Activated CD4-positive, alpha-beta T cell treated with anti-CD3 and anti-CD28 coated beads, Interleukin-2, amount 50 U/mL, for 16 hours (primary cell): Measurements from ENCODE around the gene SSTR3.
"Not testable (repeated sequence)": the region's sequence is repeated elsewhere in the genome, so short reads cannot be mapped to it uniquely, and the experiment has no call there.

ENCODE experiments used
- DNase-seq: peaks from one replicate; pipeline ENCODE4 v3.0.0-alpha.2; 2020

SSTR3 gene

GRCh38 chr22:37209140-37209845 lies 3.0 kb downstream of the SSTR3 start:
- no peak for DNase-seq

- DNase-seq: no peak
Measured at GRCh38 chr22:37208401-37209139, 3.7 kb downstream of the SSTR3 start.

DNA sequence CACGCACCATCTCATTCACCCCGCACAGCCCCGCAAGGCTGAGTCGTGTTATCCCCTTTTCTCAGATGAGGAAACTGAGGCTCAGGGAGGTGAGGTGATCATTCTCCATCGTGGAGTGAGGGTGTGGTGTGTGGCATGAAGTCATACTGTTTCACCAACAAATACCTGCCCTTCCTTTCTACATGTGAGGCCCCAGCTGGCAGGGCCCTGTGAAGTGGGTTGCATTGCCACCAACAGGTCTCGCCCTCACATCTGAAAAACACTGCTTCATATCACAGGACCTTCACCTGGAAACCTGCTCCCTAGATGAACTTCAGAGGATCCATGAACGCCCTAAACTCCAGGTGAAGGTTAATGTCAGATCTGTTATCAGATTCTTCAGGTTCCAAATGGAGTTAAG lies 4.3 kb downstream of the SSTR3 start:
- DNase-seq: no peak

GRCh38 chr22:37206841-37207821 lies 5.1 kb downstream of the SSTR3 start:
- no peak for DNase-seq

DNA sequence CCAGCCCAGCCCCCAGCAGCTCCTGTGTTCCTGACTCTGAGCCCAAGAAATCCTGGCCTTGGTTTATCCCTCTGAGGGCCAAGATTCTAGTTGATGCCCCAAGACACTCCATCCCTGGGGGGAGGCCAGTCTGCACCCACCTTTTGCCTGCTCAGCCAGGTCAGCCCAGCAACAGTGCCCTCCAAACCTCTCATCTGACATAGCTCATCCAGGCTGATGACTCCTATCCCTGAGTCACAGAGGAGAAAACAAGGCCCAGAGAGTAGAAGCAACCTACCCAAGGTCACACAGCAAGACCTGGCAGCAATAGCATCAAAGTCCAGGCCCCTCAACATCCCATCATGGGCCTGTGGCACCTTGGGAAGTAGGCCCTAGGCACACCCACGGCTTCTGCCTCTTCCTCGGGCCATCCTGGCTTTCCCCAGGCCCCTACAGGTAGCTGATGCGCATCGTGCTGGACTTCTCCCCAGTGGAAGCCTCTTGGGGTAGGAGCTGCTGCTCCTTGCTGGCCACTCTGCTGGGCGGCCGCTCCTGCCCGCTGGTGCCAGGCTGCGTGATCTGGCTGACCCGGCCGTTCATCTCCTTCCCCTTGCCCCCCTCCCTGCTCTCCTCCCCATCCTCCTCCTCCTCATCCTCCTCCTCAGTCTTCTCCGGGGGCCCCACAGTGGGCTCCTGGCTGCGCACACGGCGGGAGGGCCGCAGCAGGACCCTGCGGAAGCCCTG lies 6.0 kb downstream of the SSTR3 start:
- DNase-seq: no peak

DNA sequence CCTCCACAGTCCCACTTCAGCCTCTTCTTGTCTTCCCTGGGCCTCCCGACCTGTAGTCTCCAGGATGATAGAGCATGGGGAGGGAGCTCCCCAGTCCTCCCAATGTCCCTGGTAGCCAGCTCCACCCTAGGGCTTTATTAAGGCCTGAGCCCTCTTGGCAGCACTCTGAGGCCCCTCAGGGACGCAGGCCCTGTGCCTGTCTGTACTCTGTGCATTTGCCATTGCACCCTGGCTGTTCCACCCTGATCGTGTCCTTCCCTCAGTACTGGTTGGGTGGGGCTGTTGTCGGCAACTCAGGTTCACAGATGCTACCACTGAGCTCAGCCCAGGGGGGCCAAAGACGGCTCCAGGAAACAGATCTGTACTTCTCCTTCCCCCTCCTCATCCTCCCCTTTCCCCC lies 7.2 kb downstream of the SSTR3 start:
- DNase-seq: no peak

- DNase-seq: no peak
Measured at GRCh38 chr22:37204045-37204655, 8.1 kb downstream of the SSTR3 start.

- DNase-seq: no peak
Measured at GRCh38 chr22:37203354-37204044, 8.8 kb downstream of the SSTR3 start.

- no peak for DNase-seq
Measured at GRCh38 chr22:37202716-37203115, 9.6 kb downstream of the SSTR3 start.

DNA sequence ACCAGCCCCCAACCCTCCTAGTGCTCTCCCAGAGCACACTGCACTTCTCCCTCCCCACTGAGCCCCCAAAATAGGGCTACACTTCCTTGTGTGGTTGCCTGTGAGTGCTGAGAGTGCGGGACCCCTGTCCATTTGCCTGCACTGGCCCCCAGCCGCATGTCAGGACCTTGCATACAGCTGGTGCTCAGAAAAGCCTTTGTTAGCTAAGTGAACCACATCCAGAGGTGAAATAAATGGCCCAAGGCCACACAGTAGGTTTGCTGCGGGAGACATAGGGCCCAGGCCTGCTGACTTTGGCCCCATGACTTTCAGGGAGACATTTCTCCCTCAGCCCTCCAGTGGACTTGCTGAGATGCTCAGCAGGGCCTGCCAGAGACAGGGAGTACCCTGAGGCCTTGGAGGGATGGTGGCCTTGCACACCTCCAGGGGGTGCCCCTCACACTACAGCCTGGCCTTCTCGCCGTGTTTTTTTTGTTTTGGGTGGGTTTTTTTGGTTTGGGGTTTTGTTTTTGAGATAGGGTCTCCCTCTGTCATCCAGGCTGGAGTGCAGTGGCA lies 10.2 kb downstream of the SSTR3 start:
- no peak for DNase-seq

- DNase-seq: not testable (repeated sequence)
Measured at GRCh38 chr22:37201443-37201820, 10.8 kb downstream of the SSTR3 start.

- no peak for DNase-seq
Measured at GRCh38 chr22:37199760-37200108, 12.5 kb downstream of the SSTR3 start.

DNA sequence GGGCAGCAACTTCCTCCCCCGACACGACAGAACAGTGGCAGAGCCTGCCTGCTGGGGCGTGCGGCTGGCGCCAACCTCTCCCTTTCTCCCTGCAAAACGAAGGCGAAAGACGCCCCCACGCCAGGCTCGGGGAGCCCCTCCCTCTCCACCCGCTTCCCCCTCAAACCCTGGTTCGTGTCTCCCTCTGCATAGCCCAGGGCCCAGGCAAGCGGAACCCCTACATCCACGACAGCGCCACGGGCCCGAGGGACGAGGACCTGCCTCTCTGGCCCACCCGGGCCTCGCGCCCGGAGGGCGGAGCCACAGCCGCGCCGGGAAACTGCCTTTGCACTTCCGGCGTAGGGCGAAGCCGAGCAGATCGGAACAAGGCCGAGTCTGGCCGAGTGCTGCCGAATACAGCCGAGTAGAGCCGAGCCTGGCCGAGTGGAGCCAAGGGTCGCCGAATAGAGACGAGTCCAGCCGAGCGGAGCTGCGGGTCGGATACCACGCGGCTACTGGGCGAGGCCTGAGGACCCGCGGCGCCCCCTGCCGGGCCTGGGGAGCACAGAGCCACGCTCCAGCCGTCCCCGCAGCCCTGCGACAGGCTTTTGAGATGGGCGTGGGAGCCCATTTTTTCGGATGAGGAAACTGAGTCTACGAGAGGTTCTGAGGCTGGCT lies 13.0 kb downstream of the SSTR3 start:
- DNase-seq: peak; percentile 100

GRCh38 chr22:37198258-37199102 lies 13.8 kb downstream of the SSTR3 start:
- DNase-seq: peak; percentile 91

DNA sequence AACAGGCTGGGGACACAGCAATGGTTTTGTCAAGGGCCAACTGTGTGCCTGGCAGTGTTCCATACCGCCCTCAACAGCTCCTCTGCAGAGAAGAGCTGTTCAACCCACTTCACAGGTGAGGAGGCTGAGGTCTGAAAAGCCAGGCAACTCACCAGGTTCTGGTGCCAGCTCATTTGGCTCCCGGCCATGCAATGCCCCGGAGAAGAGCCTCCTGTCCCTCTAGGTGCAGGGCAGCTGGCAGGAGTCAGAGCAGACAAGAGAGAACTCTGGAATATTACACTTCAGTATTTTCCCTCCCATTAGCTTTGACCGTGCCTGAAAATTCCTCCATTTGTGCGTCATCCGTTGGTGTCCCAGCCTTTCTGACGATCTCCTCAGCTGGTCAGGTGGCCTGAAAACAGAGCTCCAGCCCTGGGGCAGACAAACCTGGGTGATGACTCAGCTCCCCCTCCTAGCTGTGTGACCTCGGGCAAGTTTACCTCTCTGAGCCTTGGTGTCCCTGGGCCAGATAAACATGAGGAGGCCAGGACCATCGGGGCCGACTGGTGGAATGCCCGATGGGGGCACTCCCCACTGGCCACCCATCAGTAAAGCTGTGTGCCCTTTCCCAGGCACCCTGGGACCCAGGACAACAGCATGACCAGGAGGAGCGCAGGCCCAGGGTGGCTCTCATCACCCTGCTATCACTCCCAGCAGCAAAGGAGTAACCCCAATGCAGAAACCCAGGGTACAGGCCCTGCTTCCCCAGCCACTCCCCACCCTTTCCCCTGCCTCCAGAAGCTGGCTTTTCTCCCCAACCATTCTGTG lies 14.6 kb downstream of the SSTR3 start:
- DNase-seq: no peak

- DNase-seq: no peak
Measured at GRCh38 chr22:37196539-37197450, 15.5 kb downstream of the SSTR3 start.

DNA sequence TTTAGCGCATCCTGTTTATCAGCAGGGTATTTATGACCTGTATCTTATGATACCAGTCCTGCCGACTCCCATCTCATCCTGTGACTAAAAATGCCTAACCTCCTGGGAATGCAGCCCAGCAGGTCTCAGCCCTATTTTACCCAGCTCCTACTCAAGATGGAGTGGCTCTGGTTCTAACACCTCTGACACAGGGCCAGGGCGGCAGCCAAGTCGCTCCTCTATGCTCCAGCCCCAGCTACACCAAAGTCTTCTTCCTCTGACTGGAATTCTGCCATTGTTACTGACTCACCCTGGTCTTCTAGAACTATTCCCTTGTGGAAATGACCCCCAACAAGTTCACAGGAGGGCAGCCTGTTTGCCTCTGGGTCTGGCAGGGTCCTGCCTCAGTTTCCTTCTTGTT lies 16.4 kb downstream of the SSTR3 start:
- no peak for DNase-seq

GRCh38 chr22:37194750-37195149 lies 17.5 kb downstream of the SSTR3 start:
- DNase-seq: no peak
